ENCODE measurements around the gene ARHGAP26.

Gene ARHGAP26

GRCh38 chr5:142771666-142772065 is 1.5 kb downstream of the ARHGAP26 start:
- Histone ChIP-seq H3K4me3 (ENCODE audit: low read depth, low read length) (peak overlapping the region; percentile 82), H3K4me1 (ENCODE audit: control insufficient read depth, insufficient read depth, low read length, unreplicated experiment) (peaks cover 9% of the 10 kb centered on the region), H3K27ac (ENCODE audit: low read depth, low read length) (no peak overlapping the region), H3K79me2 (ENCODE audit: control insufficient read depth, insufficient read depth, low read length, unreplicated experiment) (no peaks in the 10 kb centered on the region), H2AFZ (ENCODE audit: low read length, unreplicated experiment) (no peak overlapping the region), H3K36me3 (ENCODE audit: insufficient read depth, low read length) (no peaks in the 10 kb centered on the region), H3K27me3 (ENCODE audit: insufficient read depth, low read length) (peaks cover 3% of the 10 kb centered on the region; the same call in 1 of the 2 replicates)

- peaks cover 3% of the 10 kb centered on the region; the same call in 1 of the 2 replicates for H3K27me3 ChIP-seq (ENCODE audit: insufficient read depth, low read length)
- H3K4me3 ChIP-seq (ENCODE audit: low read depth, low read length): no peak overlapping the region
- H3K4me1 ChIP-seq (ENCODE audit: control insufficient read depth, insufficient read depth, low read length, unreplicated experiment): peaks cover 9% of the 10 kb centered on the region
- H3K79me2 ChIP-seq (ENCODE audit: control insufficient read depth, insufficient read depth, low read length, unreplicated experiment): no peaks in the 10 kb centered on the region
- no peak overlapping the region for H3K27ac ChIP-seq (ENCODE audit: low read depth, low read length)
- no peak overlapping the region for H2AFZ ChIP-seq (ENCODE audit: low read length, unreplicated experiment)
- no peaks in the 10 kb centered on the region for H3K36me3 ChIP-seq (ENCODE audit: insufficient read depth, low read length)
These were observed 2.5 kb downstream of the ARHGAP26 start for GRCh38 chr5:142772446-142773293.

- H3K27me3 ChIP-seq (ENCODE audit: insufficient read depth, low read length): no peaks in the 10 kb centered on the region
- H3K4me3 ChIP-seq (ENCODE audit: low read depth, low read length): no peak overlapping the region
- no peaks in the 10 kb centered on the region for H3K4me1 ChIP-seq (ENCODE audit: control insufficient read depth, insufficient read depth, low read length, unreplicated experiment)
- no peaks in the 10 kb centered on the region for H3K79me2 ChIP-seq (ENCODE audit: control insufficient read depth, insufficient read depth, low read length, unreplicated experiment)
- H3K36me3 ChIP-seq (ENCODE audit: insufficient read depth, low read length): no peaks in the 10 kb centered on the region
- no peak overlapping the region for H3K27ac ChIP-seq (ENCODE audit: low read depth, low read length)
- no peak overlapping the region for H2AFZ ChIP-seq (ENCODE audit: low read length, unreplicated experiment)
These were observed 6.9 kb downstream of the ARHGAP26 start for GRCh38 chr5:142777099-142777498.

GRCh38 chr5:142777850-142778249 is 7.7 kb downstream of the ARHGAP26 start:
- Histone ChIP-seq H3K27ac (ENCODE audit: low read depth, low read length) (no peak overlapping the region), H3K4me3 (ENCODE audit: low read depth, low read length) (no peak overlapping the region), H2AFZ (ENCODE audit: low read length, unreplicated experiment) (no peak overlapping the region), H3K79me2 (ENCODE audit: control insufficient read depth, insufficient read depth, low read length, unreplicated experiment) (no peaks in the 10 kb centered on the region), H3K27me3 (ENCODE audit: insufficient read depth, low read length) (no peaks in the 10 kb centered on the region), H3K4me1 (ENCODE audit: control insufficient read depth, insufficient read depth, low read length, unreplicated experiment) (no peaks in the 10 kb centered on the region), H3K36me3 (ENCODE audit: insufficient read depth, low read length) (no peaks in the 10 kb centered on the region)

GRCh38 chr5:142779163-142779840 is 9.1 kb downstream of the ARHGAP26 start:
- no peak overlapping the region for H3K27ac ChIP-seq (ENCODE audit: low read depth, low read length)
- no peak overlapping the region for H3K4me3 ChIP-seq (ENCODE audit: low read depth, low read length)
- no peaks in the 10 kb centered on the region for H3K79me2 ChIP-seq (ENCODE audit: control insufficient read depth, insufficient read depth, low read length, unreplicated experiment)
- peaks cover 8% of the 10 kb centered on the region for H3K4me1 ChIP-seq (ENCODE audit: control insufficient read depth, insufficient read depth, low read length, unreplicated experiment)
- H2AFZ ChIP-seq (ENCODE audit: low read length, unreplicated experiment): no peak overlapping the region
- no peaks in the 10 kb centered on the region for H3K27me3 ChIP-seq (ENCODE audit: insufficient read depth, low read length)
- H3K36me3 ChIP-seq (ENCODE audit: insufficient read depth, low read length): no peaks in the 10 kb centered on the region

- Histone ChIP-seq H3K4me1 (ENCODE audit: control insufficient read depth, insufficient read depth, low read length, unreplicated experiment) (peaks cover 8% of the 10 kb centered on the region), H3K27ac (ENCODE audit: low read depth, low read length) (no peak overlapping the region), H3K79me2 (ENCODE audit: control insufficient read depth, insufficient read depth, low read length, unreplicated experiment) (no peaks in the 10 kb centered on the region), H3K27me3 (ENCODE audit: insufficient read depth, low read length) (no peaks in the 10 kb centered on the region), H3K4me3 (ENCODE audit: low read depth, low read length) (no peak overlapping the region), H3K36me3 (ENCODE audit: insufficient read depth, low read length) (no peaks in the 10 kb centered on the region), H2AFZ (ENCODE audit: low read length, unreplicated experiment) (no peak overlapping the region)
These were observed 10.7 kb downstream of the ARHGAP26 start for GRCh38 chr5:142780871-142781270.

- Histone ChIP-seq H3K4me1 (ENCODE audit: control insufficient read depth, insufficient read depth, low read length, unreplicated experiment) (peaks cover 8% of the 10 kb centered on the region), H3K27ac (ENCODE audit: low read depth, low read length) (no peak overlapping the region)
These were observed 12.9 kb downstream of the ARHGAP26 start for GRCh38 chr5:142782976-142783530.

GRCh38 chr5:142783601-142784341 is 13.6 kb downstream of the ARHGAP26 start:
- no peaks in the 10 kb centered on the region for H3K79me2 ChIP-seq (ENCODE audit: control insufficient read depth, insufficient read depth, low read length, unreplicated experiment)
- H3K4me3 ChIP-seq (ENCODE audit: low read depth, low read length): no peak overlapping the region
- peaks cover 8% of the 10 kb centered on the region for H3K4me1 ChIP-seq (ENCODE audit: control insufficient read depth, insufficient read depth, low read length, unreplicated experiment)
- H3K36me3 ChIP-seq (ENCODE audit: insufficient read depth, low read length): no peaks in the 10 kb centered on the region
- no peak overlapping the region for H3K27ac ChIP-seq (ENCODE audit: low read depth, low read length)
- H3K27me3 ChIP-seq (ENCODE audit: insufficient read depth, low read length): no peaks in the 10 kb centered on the region
- H2AFZ ChIP-seq (ENCODE audit: low read length, unreplicated experiment): no peak overlapping the region

More at GRCh38 chr5:142782976-142783530, 12.9 kb downstream of the ARHGAP26 start:
- H2AFZ ChIP-seq (ENCODE audit: low read length, unreplicated experiment): no peak overlapping the region
- no peaks in the 10 kb centered on the region for H3K27me3 ChIP-seq (ENCODE audit: insufficient read depth, low read length)
- no peak overlapping the region for H3K4me3 ChIP-seq (ENCODE audit: low read depth, low read length)
- no peaks in the 10 kb centered on the region for H3K79me2 ChIP-seq (ENCODE audit: control insufficient read depth, insufficient read depth, low read length, unreplicated experiment)
- no peaks in the 10 kb centered on the region for H3K36me3 ChIP-seq (ENCODE audit: insufficient read depth, low read length)

GRCh38 chr5:142784401-142784955 is 14.3 kb downstream of the ARHGAP26 start:
- Histone ChIP-seq H3K79me2 (ENCODE audit: control insufficient read depth, insufficient read depth, low read length, unreplicated experiment) (no peaks in the 10 kb centered on the region), H3K4me3 (ENCODE audit: low read depth, low read length) (no peak overlapping the region), H3K27me3 (ENCODE audit: insufficient read depth, low read length) (no peaks in the 10 kb centered on the region), H3K36me3 (ENCODE audit: insufficient read depth, low read length) (no peaks in the 10 kb centered on the region), H2AFZ (ENCODE audit: low read length, unreplicated experiment) (no peak overlapping the region), H3K4me1 (ENCODE audit: control insufficient read depth, insufficient read depth, low read length, unreplicated experiment) (peaks cover 8% of the 10 kb centered on the region), H3K27ac (ENCODE audit: low read depth, low read length) (no peak overlapping the region)

GRCh38 chr5:142785206-142785605 is 15.0 kb downstream of the ARHGAP26 start:
- Histone ChIP-seq H3K4me1 (ENCODE audit: control insufficient read depth, insufficient read depth, low read length, unreplicated experiment) (peaks cover 8% of the 10 kb centered on the region), H3K27ac (ENCODE audit: low read depth, low read length) (no peak overlapping the region), H3K36me3 (ENCODE audit: insufficient read depth, low read length) (no peaks in the 10 kb centered on the region), H3K27me3 (ENCODE audit: insufficient read depth, low read length) (no peaks in the 10 kb centered on the region), H3K4me3 (ENCODE audit: low read depth, low read length) (no peak overlapping the region), H2AFZ (ENCODE audit: low read length, unreplicated experiment) (no peak overlapping the region), H3K79me2 (ENCODE audit: control insufficient read depth, insufficient read depth, low read length, unreplicated experiment) (no peaks in the 10 kb centered on the region)
